H1 (cell line): Measurements from ENCODE around the gene CD46. TPM values are rescaled to one million over a fixed set of nuclear protein-coding genes. Genes with fewer than 3 reads are reported as not detected.

Source experiments
- CTCF ChIA-PET: fragments of 300-600 bp; sonication (Branson Sonifier 250); formaldehyde crosslinking; loops from one replicate; lab custom pipeline; 2021; ENCODE audit not compliant: partially characterized antibody; lab: Charles Lee
- POLR2A ChIA-PET: fragments of 300-600 bp; sonication (Branson Sonifier 250); formaldehyde crosslinking; loops from one replicate; lab custom pipeline; 2021; ENCODE audit warnings: inconsistent platforms; ENCODE audit not compliant: partially characterized antibody; lab: Charles Lee
- DNase-seq, 2 experiments: peaks; one replicate each; pipeline versions ENCODE4 v3.0.0 to v3.0.0-alpha.2; 2010 to 2022; ENCODE audit warnings: low spot score in 2 of 2, low read depth in 1 of 2, mixed read lengths in 1 of 2
- FAIRE-seq: peaks from 2 replicates; lab custom pipeline; 2011; peaks lifted over from hg19 to GRCh38; lab: Jason Lieb, UNC
- H2AFZ ChIP-seq: 2 replicates; pipeline ENCODE4 v1.8.1; 2012; ENCODE audit warnings: low read length, inconsistent platforms
- H2AK5ac ChIP-seq: 2 replicates; pipeline ENCODE4 v1.6.1; 2013; ENCODE audit warnings: low read depth, low read length
- H2BK120ac ChIP-seq: replicated peaks from 2 replicates; pipeline ENCODE3; 2013; ENCODE audit warnings: low read depth, low read length, inconsistent platforms
- H2BK12ac ChIP-seq: 2 replicates; pipeline ENCODE4 v1.6.1; 2013; ENCODE audit warnings: low read depth, low read length
- H2BK15ac ChIP-seq: 2 replicates; pipeline ENCODE4 v1.6.1; 2013; ENCODE audit warnings: low read length
- H2BK20ac ChIP-seq: 2 replicates; pipeline ENCODE4 v1.6.1; 2013; ENCODE audit warnings: low read length
- H2BK5ac ChIP-seq: 2 replicates; pipeline ENCODE4 v1.6.1; 2013; ENCODE audit warnings: low read depth, low read length
- H3K14ac ChIP-seq: 2 replicates; pipeline ENCODE4 v1.6.1; 2013; ENCODE audit warnings: inconsistent platforms; ENCODE audit not compliant: insufficient read length
- H3K18ac ChIP-seq: 2 replicates; pipeline ENCODE4 v1.6.1; 2013; ENCODE audit warnings: low read length; ENCODE audit errors: extremely low read depth
- H3K23ac ChIP-seq: 2 replicates; pipeline ENCODE4 v1.6.1; 2013; ENCODE audit warnings: inconsistent platforms; ENCODE audit not compliant: insufficient read length
- H3K23me2 ChIP-seq: 2 replicates; pipeline ENCODE4 v1.6.1; 2013; ENCODE audit warnings: low read depth, low read length
- H3K27ac ChIP-seq: 2 replicates; pipeline ENCODE4 v1.6.1; 2011; ENCODE audit warnings: low read depth, low read length, inconsistent platforms
- H3K27me3 ChIP-seq, 4 experiments: replicated peaks in 1 of 4; 1 replicate in 1 of 4; 2 replicates in 3 of 4; pipeline versions ENCODE4 v1.6.1 to v1.8.1; 2011 to 2013; ENCODE audit warnings: low read length in 3 of 4, mild to moderate bottlenecking in 3 of 4, inconsistent platforms in 2 of 4, mixed read lengths in 2 of 4, moderate library complexity in 1 of 4; ENCODE audit not compliant: control insufficient read depth in 3 of 4, insufficient read depth in 3 of 4; ENCODE audit errors: extremely low read depth in 1 of 4
- H3K36me3 ChIP-seq, 4 experiments: 2 replicates each; pipeline versions ENCODE4 v1.6.1 to v1.8.1; 2011 to 2013; ENCODE audit warnings: mild to moderate bottlenecking in 4 of 4, low read length in 3 of 4, moderate library complexity in 2 of 4, control low read depth in 1 of 4, inconsistent platforms in 1 of 4; ENCODE audit not compliant: insufficient read depth in 4 of 4, control insufficient read depth in 2 of 4
- H3K4ac ChIP-seq: replicated peaks from 2 replicates; pipeline ENCODE3; 2013; ENCODE audit warnings: low read length, low read depth, mixed read lengths, inconsistent platforms; ENCODE audit not compliant: insufficient read length
- H3K4me1 ChIP-seq, 4 experiments: replicated peaks in 1 of 4; 1 replicate in 1 of 4; 2 replicates in 3 of 4; pipeline versions ENCODE4 v1.6.1 to v1.8.1; 2011 to 2013; ENCODE audit warnings: low read length in 3 of 4, inconsistent platforms in 2 of 4, mixed read lengths in 1 of 4; ENCODE audit not compliant: insufficient read depth in 4 of 4, control insufficient read depth in 3 of 4
- H3K4me2 ChIP-seq, 2 experiments: 2 replicates each; pipeline versions ENCODE4 v1.6.1 to v1.8.1; 2011 to 2013; ENCODE audit warnings: low read depth in 2 of 2, low read length in 2 of 2, control low read depth in 1 of 2, inconsistent platforms in 1 of 2, mild to moderate bottlenecking in 1 of 2; ENCODE audit not compliant: insufficient read depth in 1 of 2
- H3K4me3 ChIP-seq, 4 experiments: fragments of 200-600, 300-600 bp in 1 of 4; sonication (generic), shearing (Covaris generic), sonication (Bioruptor Twin) in 1 of 4; 2 replicates each; pipeline versions ENCODE4 v1.5.1 to v1.8.1; 2011 to 2016; ENCODE audit warnings: low read length in 4 of 4, low read depth in 3 of 4, control low read depth in 2 of 4, inconsistent platforms in 2 of 4, mild to moderate bottlenecking in 2 of 4, mixed read lengths in 1 of 4, moderate library complexity in 1 of 4; ENCODE audit not compliant: insufficient read depth in 2 of 4; ENCODE audit errors: extremely low read depth in 1 of 4
- H3K56ac ChIP-seq: replicated peaks from 2 replicates; pipeline ENCODE3; 2013; ENCODE audit warnings: low read depth, mild to moderate bottlenecking, mixed read lengths, low read length, inconsistent platforms; ENCODE audit not compliant: insufficient read length
- H3K79me1 ChIP-seq: 2 replicates; pipeline ENCODE4 v1.6.1; 2013; ENCODE audit warnings: low read depth, low read length, control low read depth
- H3K79me2 ChIP-seq, 2 experiments: 2 replicates each; pipeline versions ENCODE4 v1.6.1 to v1.8.1; 2012 to 2013; ENCODE audit warnings: low read length in 2 of 2, mild to moderate bottlenecking in 2 of 2, inconsistent platforms in 1 of 2; ENCODE audit not compliant: insufficient read depth in 2 of 2, control insufficient read depth in 1 of 2
- H3K9ac ChIP-seq, 4 experiments: replicated peaks in 1 of 4; 1 replicate in 1 of 4; 2 replicates in 3 of 4; pipeline versions ENCODE4 v1.6.1 to v1.8.1; 2011 to 2013; ENCODE audit warnings: low read depth in 3 of 4, low read length in 3 of 4, control low read depth in 2 of 4, mild to moderate bottlenecking in 2 of 4, moderate library complexity in 2 of 4, inconsistent platforms in 1 of 4; ENCODE audit errors: extremely low read depth in 1 of 4
- H3K9me3 ChIP-seq, 2 experiments: 2 replicates each; pipeline versions ENCODE4 v1.6.1 to v1.8.1; 2012 to 2013; ENCODE audit warnings: mild to moderate bottlenecking in 2 of 2, moderate library complexity in 2 of 2, control low read depth in 1 of 2, inconsistent platforms in 1 of 2, low read depth in 1 of 2, low read length in 1 of 2, mixed read lengths in 1 of 2; ENCODE audit not compliant: insufficient read depth in 2 of 2
- H4K20me1 ChIP-seq, 2 experiments: replicated peaks in 1 of 2; 2 replicates each; pipeline versions ENCODE3 to v1.8.1; 2011 to 2013; ENCODE audit warnings: inconsistent platforms in 2 of 2, low read length in 2 of 2, mild to moderate bottlenecking in 1 of 2; ENCODE audit not compliant: insufficient read depth in 2 of 2, control insufficient read depth in 1 of 2
- H4K5ac ChIP-seq: 2 replicates; pipeline ENCODE4 v1.6.1; 2013; ENCODE audit warnings: low read length, low read depth, mixed read lengths, inconsistent platforms; ENCODE audit not compliant: insufficient read length
- H4K8ac ChIP-seq: 2 replicates; pipeline ENCODE4 v1.8.0; 2013; ENCODE audit warnings: mild to moderate bottlenecking, moderate library complexity, low read length, inconsistent platforms; ENCODE audit not compliant: insufficient read depth; ENCODE audit errors: extremely low read depth
- H4K91ac ChIP-seq: replicated peaks from 2 replicates; pipeline ENCODE3; 2013; ENCODE audit warnings: low read length, mixed read lengths, inconsistent platforms; ENCODE audit not compliant: insufficient read length
- CEBPB ChIP-seq: IDR thresholded peaks from 2 replicates; pipeline ENCODE4 v1.6.1; 2012; ENCODE audit warnings: low read depth, low read length
- HDAC6 ChIP-seq: IDR thresholded peaks from one replicate; pipeline ENCODE4 v1.7.1; 2012; ENCODE audit warnings: low read depth, mild to moderate bottlenecking, inconsistent platforms, low read length, moderate library complexity
- JUND ChIP-seq: IDR thresholded peaks from 2 replicates; pipeline ENCODE4 v1.6.1; 2011; ENCODE audit warnings: mild to moderate bottlenecking, improper control_type of control experiment, low read length
- KDM5A ChIP-seq: fragments of 200-600 bp; IDR thresholded peaks from 2 replicates; pipeline ENCODE4 v1.7.1; 2012; ENCODE audit warnings: mild to moderate bottlenecking, low read length, inconsistent platforms, mixed read lengths
- RAD21 ChIP-seq, 2 experiments: IDR thresholded peaks in 1 of 2; conservative IDR thresholded peaks in 1 of 2; 2 replicates each; pipeline ENCODE4 v1.6.1; 2011; ENCODE audit warnings: low read depth in 2 of 2, low read length in 2 of 2, improper control_type of control experiment in 1 of 2, inconsistent platforms in 1 of 2, mild to moderate bottlenecking in 1 of 2, moderate library complexity in 1 of 2
- WGBS, 2 experiments: shearing (Covaris generic) in 1 of 2; methylation state at CpG; one replicate each; pipeline versions ENCODE4 v1.1.6 to v1.1.7; 2013 to 2015; ENCODE audit warnings: low lambda C conversion rate in 2 of 2, mixed read lengths in 2 of 2, inconsistent platforms in 1 of 2, low coverage in 1 of 2, missing lambda C conversion rate in 1 of 2; ENCODE audit not compliant: insufficient replicate concordance in 2 of 2, insufficient coverage in 1 of 2, insufficient read length in 1 of 2; ENCODE audit errors: extremely low coverage in 1 of 2, missing lambda C conversion rate in 1 of 2; 5-methylcytosine and 5-hydroxymethylcytosine counted together
- polyA plus RNA-seq, 7 experiments: library from polyadenylated mRNA; depleted of rRNA in 3 of 7; stranded (reverse) in 5 of 7; unstranded in 2 of 7; fragments of >200 nt in 5 of 7; fragments of 200-250 nt in 2 of 7; gene quantifications; 1 replicate in 5 of 7; 2 replicates in 1 of 7; 4 replicates in 1 of 7; pipeline versions ENCODE4 v1.2.1 to v1.2.3, GENCODE V29; 2011 to 2013; ENCODE audit warnings: missing spikeins in 2 of 7, mixed read lengths in 2 of 7
- total RNA-seq: library from RNA; stranded (reverse); fragmentation: NEBNext Ultra II Directional; extraction: Animal tissue kit (Norgen Biotek cat#: 25700); gene quantifications from 2 replicates; pipeline ENCODE4 v1.2.1, GENCODE V29; 2021

The CD46 gene
- total and polyA plus RNA-seq, 2 of the 8 experiments (the other 6 are each of a cell fraction or from before 2014, with no cell fraction given) = 60.9 to 113 TPM

DNA sequence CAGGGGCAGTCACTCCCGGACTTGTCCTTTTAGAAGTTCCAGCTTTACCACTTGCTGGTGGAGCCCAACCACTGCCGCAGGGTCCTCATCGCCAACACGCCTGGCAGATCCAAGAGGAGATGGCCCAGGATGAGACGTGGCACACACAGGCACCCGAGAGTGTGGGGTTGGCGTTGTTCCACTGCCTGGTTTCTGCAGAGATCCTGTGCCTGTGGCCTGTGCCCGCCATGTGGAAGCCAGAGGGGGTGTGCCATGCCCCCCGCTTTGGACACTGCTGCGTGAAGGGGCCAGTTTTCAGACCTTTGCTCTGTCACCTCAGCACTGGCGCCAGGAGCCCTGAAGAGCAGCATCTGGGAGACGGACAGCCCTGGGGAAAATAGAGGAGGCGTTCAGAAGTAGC lies 10.8 kb downstream of the CD46 start:
- no peak overlapping the region for H2BK15ac ChIP-seq
- H4K8ac ChIP-seq = no peak overlapping the region
- no peaks in the 10 kb centered on the region for H3K9me3 ChIP-seq
- no peak overlapping the region for H3K23ac ChIP-seq
- H4K91ac ChIP-seq = no peak overlapping the region
- no peak overlapping the region for H2AFZ ChIP-seq
- POLR2A ChIA-PET = interaction anchor here (1.1 to 1.4 kb wide), 2 partner anchors 9 to 12 kb away, joined by 3 to 4 read pairs; no protein-coding TSS in a partner anchor
- no peak for DNase-seq
- H3K14ac ChIP-seq = no peak overlapping the region
- no peak overlapping the region for H2BK20ac ChIP-seq
- CTCF ChIA-PET = interaction anchor here (0.8 to 2.2 kb wide), 2 partner anchors 13 to 34 kb away, joined by 3 to 9 read pairs; no protein-coding TSS in a partner anchor
- H3K4me3 ChIP-seq = no peak overlapping the region
- H3K4me2 ChIP-seq = no peak overlapping the region
- peaks cover 0 to 17% of the 10 kb centered on the region in 2 experiments; a peak in 2 of 4 replicates for H3K79me2 ChIP-seq
- H3K27me3 ChIP-seq = no peaks in the 10 kb centered on the region
- H4K5ac ChIP-seq = no peak overlapping the region
- H3K56ac ChIP-seq = no peak overlapping the region
- no peak overlapping the region for H3K4ac ChIP-seq
- no peak overlapping the region for H2AK5ac ChIP-seq
- no peak overlapping the region for H3K27ac ChIP-seq
- no peak for FAIRE-seq
- H2BK120ac ChIP-seq = no peak overlapping the region
- TF ChIP-seq RAD21 (IDR thresholded peaks at IDR 0.05 in 1 of 2, conservative IDR thresholded peaks at IDR 0.05 in 1 of 2; ENCODE audit: low read depth in 2 of 2, low read length in 2 of 2) (no peak), CEBPB (no peak), JUND (no peak), HDAC6 (no peak), KDM5A (no peak)
- 94% methylated on average over 13 of the region's 13 CpGs; no CpG with 5 or more reads in 1 of the 2 experiments for WGBS, 2 experiments
- no peaks in the 10 kb centered on the region for H3K4me1 ChIP-seq
- H3K9ac ChIP-seq = no peak overlapping the region
- no peak overlapping the region for H2BK5ac ChIP-seq
- no peak overlapping the region for H3K18ac ChIP-seq
- peaks cover 11 to 98% (median 62%) of the 10 kb centered on the region in 4 experiments for H3K36me3 ChIP-seq
- no peak overlapping the region for H2BK12ac ChIP-seq
- H3K79me1 ChIP-seq = no peaks in the 10 kb centered on the region; the same call in 1 of the 2 replicates
- H4K20me1 ChIP-seq = peaks cover 4 to 8% of the 10 kb centered on the region in 2 experiments
- no peaks in the 10 kb centered on the region for H3K23me2 ChIP-seq
